ENCODE results near the gene ZBP1. TPM values are rescaled to one million over a fixed set of nuclear protein-coding genes. Genes with fewer than 3 reads are reported as not detected.

The ZBP1 gene
- total RNA-seq, 2 experiments from 2014 or later: 39.0 to 40.1 TPM

- no peak for TF ChIP-seq CTCF (IDR thresholded peaks at IDR 0.05)
- CTCF ChIA-PET: no interaction called here
- H3K27ac Mint-ChIP-seq: no peak overlapping the region
- no peaks in the 10 kb centered on the region for H3K36me3 ChIP-seq (ENCODE audit: insufficient read depth, low read length)
- POLR2A ChIA-PET: no interaction called here
- H3K4me1 ChIP-seq (ENCODE audit: insufficient read depth, low read length): no peaks in the 10 kb centered on the region
- ATAC-seq (ENCODE audit: poor library complexity): no peak
- no peaks in the 10 kb centered on the region for H3K36me3 Mint-ChIP-seq (ENCODE audit: low read depth)
- no peak overlapping the region for H3K4me3 ChIP-seq (ENCODE audit: low read length)
- no peaks in the 10 kb centered on the region for H3K4me1 Mint-ChIP-seq (ENCODE audit: low read depth)
- DNase-seq: no peak
- no peaks in the 10 kb centered on the region for H3K9me3 Mint-ChIP-seq
- no peak overlapping the region for H3K4me3 Mint-ChIP-seq
- intact Hi-C loops (cut with DNase I, micrococcal nuclease): no loop called here
- peaks cover 4 to 6% of the 10 kb centered on the region in 2 experiments for H3K27me3 ChIP-seq (ENCODE audit: control insufficient read depth in 1 of 2, insufficient read depth in 2 of 2, low read length in 2 of 2)
- H3K27ac ChIP-seq (ENCODE audit: low read depth in 1 of 2, low read length in 2 of 2): no peak overlapping the region
- peaks cover 53% of the 10 kb centered on the region for H3K27me3 Mint-ChIP-seq
- no peaks in the 10 kb centered on the region for H3K9me3 ChIP-seq (ENCODE audit: control insufficient read depth in 1 of 2, insufficient read depth in 1 of 2, low read length in 2 of 2)
These were observed 53.8 kb downstream of the ZBP1 start for GRCh38 chr20:57566399-57566798.

GRCh38 chr20:57564951-57565642 lies 55.1 kb downstream of the ZBP1 start:
- ChIA-PET CTCF (no interaction called here), POLR2A (no interaction called here)
- peaks cover 47% of the 10 kb centered on the region for H3K27me3 Mint-ChIP-seq

GRCh38 chr20:57564180-57564802 lies 55.9 kb downstream of the ZBP1 start:
- H3K4me1 ChIP-seq (ENCODE audit: insufficient read depth, low read length): no peaks in the 10 kb centered on the region
- Mint-ChIP-seq H3K27ac (no peak overlapping the region), H3K4me1 (ENCODE audit: low read depth) (no peaks in the 10 kb centered on the region), H3K36me3 (ENCODE audit: low read depth) (no peaks in the 10 kb centered on the region), H3K9me3 (no peaks in the 10 kb centered on the region), H3K4me3 (no peak overlapping the region), H3K27me3 (peaks cover 47% of the 10 kb centered on the region)
- no peak for TF ChIP-seq CTCF (IDR thresholded peaks at IDR 0.05)
- no peaks in the 10 kb centered on the region for H3K9me3 ChIP-seq (ENCODE audit: control insufficient read depth in 1 of 2, insufficient read depth in 1 of 2, low read length in 2 of 2)
- CTCF ChIA-PET: no interaction called here
- intact Hi-C loops (cut with DNase I, micrococcal nuclease): no loop called here
- H3K27ac ChIP-seq (ENCODE audit: low read depth in 1 of 2, low read length in 2 of 2): no peak overlapping the region
- H3K27me3 ChIP-seq (ENCODE audit: control insufficient read depth in 1 of 2, insufficient read depth in 2 of 2, low read length in 2 of 2): peaks cover 4 to 11% of the 10 kb centered on the region in 2 experiments
- no peak overlapping the region for H3K4me3 ChIP-seq (ENCODE audit: low read length)
- ATAC-seq (ENCODE audit: poor library complexity) (no peak), DNase-seq (no peak)
- POLR2A ChIA-PET: no interaction called here
- H3K36me3 ChIP-seq (ENCODE audit: insufficient read depth, low read length): no peaks in the 10 kb centered on the region

More at GRCh38 chr20:57564951-57565642, 55.1 kb downstream of the ZBP1 start:
- intact Hi-C loops (cut with DNase I, micrococcal nuclease): no loop called here
- H3K4me3 ChIP-seq (ENCODE audit: low read length): no peak overlapping the region
- no peak overlapping the region for H3K27ac ChIP-seq (ENCODE audit: low read depth in 1 of 2, low read length in 2 of 2)
- no peaks in the 10 kb centered on the region for H3K4me1 Mint-ChIP-seq (ENCODE audit: low read depth)
- H3K9me3 Mint-ChIP-seq: no peaks in the 10 kb centered on the region
- no peaks in the 10 kb centered on the region for H3K9me3 ChIP-seq (ENCODE audit: control insufficient read depth in 1 of 2, insufficient read depth in 1 of 2, low read length in 2 of 2)
- no peaks in the 10 kb centered on the region for H3K36me3 Mint-ChIP-seq (ENCODE audit: low read depth)
- DNase-seq: no peak
- peaks cover 4 to 11% of the 10 kb centered on the region in 2 experiments for H3K27me3 ChIP-seq (ENCODE audit: control insufficient read depth in 1 of 2, insufficient read depth in 2 of 2, low read length in 2 of 2)
- H3K36me3 ChIP-seq (ENCODE audit: insufficient read depth, low read length): no peaks in the 10 kb centered on the region
- H3K27ac Mint-ChIP-seq: no peak overlapping the region
- no peak for ATAC-seq (ENCODE audit: poor library complexity)
- no peak overlapping the region for H3K4me3 Mint-ChIP-seq
- H3K4me1 ChIP-seq (ENCODE audit: insufficient read depth, low read length): no peaks in the 10 kb centered on the region
- no peak for TF ChIP-seq CTCF (IDR thresholded peaks at IDR 0.05)

Data from CD4-positive, alpha-beta T cell (primary cell).